ENCODE measurements around the gene EMC9.

GRCh38 chr14:24106672-24107271, 34.6 kb downstream of the EMC9 start:
- TF ChIP-seq, protein P1, sequence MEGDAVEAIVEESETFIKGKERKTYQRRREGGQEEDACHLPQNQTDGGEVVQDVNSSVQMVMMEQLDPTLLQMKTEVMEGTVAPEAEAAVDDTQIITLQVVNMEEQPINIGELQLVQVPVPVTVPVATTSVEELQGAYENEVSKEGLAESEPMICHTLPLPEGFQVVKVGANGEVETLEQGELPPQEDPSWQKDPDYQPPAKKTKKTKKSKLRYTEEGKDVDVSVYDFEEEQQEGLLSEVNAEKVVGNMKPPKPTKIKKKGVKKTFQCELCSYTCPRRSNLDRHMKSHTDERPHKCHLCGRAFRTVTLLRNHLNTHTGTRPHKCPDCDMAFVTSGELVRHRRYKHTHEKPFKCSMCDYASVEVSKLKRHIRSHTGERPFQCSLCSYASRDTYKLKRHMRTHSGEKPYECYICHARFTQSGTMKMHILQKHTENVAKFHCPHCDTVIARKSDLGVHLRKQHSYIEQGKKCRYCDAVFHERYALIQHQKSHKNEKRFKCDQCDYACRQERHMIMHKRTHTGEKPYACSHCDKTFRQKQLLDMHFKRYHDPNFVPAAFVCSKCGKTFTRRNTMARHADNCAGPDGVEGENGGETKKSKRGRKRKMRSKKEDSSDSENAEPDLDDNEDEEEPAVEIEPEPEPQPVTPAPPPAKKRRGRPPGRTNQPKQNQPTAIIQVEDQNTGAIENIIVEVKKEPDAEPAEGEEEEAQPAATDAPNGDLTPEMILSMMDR (IDR thresholded peaks at IDR 0.05; ENCODE audit: borderline replicate concordance, extremely low read depth, low read length, poor library complexity, severe bottlenecking) = no peak
- TF ChIP-seq EZH2 (IDR thresholded peaks at IDR 0.05; ENCODE audit: borderline replicate concordance, low read depth, low read length, severe bottlenecking) = no peak

Measured in DND-41 (cell line).